ENCODE measurements around the gene RAPGEF4.

DNA sequence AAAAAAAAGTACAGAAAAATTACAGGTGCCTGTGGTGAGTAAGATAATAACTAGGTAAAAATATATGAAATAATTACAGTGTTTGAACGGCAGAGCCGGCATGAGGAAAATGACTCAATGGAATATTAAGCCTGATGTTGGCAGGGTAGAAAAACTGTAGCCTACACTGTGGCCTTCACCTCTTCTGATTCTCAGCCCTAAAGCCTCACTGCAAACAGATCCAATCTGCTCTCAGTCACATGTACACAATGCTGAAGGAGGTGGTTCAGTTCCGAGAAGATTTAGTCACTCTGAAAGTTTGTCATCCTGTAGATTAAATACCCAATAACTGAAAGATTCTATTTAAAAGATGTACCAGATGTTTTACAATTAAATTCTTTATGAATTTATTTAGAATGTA is 273.1 kb downstream of the RAPGEF4 start:
- TF ChIP-seq, protein P1, sequence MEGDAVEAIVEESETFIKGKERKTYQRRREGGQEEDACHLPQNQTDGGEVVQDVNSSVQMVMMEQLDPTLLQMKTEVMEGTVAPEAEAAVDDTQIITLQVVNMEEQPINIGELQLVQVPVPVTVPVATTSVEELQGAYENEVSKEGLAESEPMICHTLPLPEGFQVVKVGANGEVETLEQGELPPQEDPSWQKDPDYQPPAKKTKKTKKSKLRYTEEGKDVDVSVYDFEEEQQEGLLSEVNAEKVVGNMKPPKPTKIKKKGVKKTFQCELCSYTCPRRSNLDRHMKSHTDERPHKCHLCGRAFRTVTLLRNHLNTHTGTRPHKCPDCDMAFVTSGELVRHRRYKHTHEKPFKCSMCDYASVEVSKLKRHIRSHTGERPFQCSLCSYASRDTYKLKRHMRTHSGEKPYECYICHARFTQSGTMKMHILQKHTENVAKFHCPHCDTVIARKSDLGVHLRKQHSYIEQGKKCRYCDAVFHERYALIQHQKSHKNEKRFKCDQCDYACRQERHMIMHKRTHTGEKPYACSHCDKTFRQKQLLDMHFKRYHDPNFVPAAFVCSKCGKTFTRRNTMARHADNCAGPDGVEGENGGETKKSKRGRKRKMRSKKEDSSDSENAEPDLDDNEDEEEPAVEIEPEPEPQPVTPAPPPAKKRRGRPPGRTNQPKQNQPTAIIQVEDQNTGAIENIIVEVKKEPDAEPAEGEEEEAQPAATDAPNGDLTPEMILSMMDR (IDR thresholded peaks at IDR 0.05), result no peak
- TF ChIP-seq POLR2A (IDR thresholded peaks at IDR 0.05), result no peak
- no peak for TF ChIP-seq POLR2AphosphoS5 (IDR thresholded peaks at IDR 0.05)
- no peak for TF ChIP-seq EP300 (IDR thresholded peaks at IDR 0.05)

Data from sigmoid colon (tissue), 4 donors.